Measurements from ENCODE around the gene SLC41A3.

The SLC41A3 gene

GRCh38 chr3:126083913-126084767 is at the start of gene SLC41A3:
TSS of gene SLC41A3 (minus strand) at chr3:126084124. CDS start at chr3:126068219, 15,905 bp downstream.
- DNase-seq: peak; percentile 78

GRCh38 chr3:126133606-126134005 is 49.7 kb upstream of the SLC41A3 start:
- DNase-seq: no peak

- DNase-seq: no peak
Measured at GRCh38 chr3:126132751-126133511, 49.0 kb upstream of the SLC41A3 start.

GRCh38 chr3:126131881-126132750 is 48.2 kb upstream of the SLC41A3 start:
- DNase-seq: no peak

DNA sequence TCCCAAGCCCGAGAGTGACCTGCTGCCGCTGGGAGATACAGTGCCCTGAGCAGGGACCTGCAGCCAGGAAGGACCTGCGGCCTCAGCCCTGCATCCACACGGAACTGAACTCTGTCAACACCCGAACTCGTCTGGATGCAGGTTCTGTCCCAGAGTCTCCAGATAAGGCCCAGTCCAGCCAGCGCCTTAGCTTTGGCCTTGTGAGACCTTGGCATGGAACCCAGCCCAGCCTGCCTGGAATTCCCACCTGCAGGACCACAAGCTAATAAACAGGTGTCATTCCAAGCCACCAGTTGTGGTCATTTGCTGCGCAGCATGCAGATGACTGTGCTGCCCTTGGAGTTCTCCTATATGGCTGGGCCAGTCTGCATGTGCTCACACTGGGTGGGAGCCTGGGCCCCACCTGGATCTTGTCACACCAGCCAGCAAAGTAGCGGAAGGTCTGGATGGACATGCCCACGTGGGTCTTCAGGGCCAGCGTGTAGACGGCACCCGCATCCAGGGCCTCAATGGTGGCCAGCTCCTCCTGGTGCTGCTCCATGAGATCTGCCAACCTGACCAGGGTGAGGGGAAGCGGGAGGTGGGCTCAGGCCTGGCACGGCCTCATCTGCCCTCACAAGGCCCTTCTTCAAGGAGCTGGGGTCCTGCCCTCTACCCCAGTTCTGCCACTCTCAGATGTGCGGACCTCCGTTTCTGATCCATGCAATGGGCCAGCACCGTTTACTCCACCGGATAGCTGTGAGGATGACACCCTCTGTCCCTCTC is 47.2 kb upstream of the SLC41A3 start:
- no peak for DNase-seq

DNA sequence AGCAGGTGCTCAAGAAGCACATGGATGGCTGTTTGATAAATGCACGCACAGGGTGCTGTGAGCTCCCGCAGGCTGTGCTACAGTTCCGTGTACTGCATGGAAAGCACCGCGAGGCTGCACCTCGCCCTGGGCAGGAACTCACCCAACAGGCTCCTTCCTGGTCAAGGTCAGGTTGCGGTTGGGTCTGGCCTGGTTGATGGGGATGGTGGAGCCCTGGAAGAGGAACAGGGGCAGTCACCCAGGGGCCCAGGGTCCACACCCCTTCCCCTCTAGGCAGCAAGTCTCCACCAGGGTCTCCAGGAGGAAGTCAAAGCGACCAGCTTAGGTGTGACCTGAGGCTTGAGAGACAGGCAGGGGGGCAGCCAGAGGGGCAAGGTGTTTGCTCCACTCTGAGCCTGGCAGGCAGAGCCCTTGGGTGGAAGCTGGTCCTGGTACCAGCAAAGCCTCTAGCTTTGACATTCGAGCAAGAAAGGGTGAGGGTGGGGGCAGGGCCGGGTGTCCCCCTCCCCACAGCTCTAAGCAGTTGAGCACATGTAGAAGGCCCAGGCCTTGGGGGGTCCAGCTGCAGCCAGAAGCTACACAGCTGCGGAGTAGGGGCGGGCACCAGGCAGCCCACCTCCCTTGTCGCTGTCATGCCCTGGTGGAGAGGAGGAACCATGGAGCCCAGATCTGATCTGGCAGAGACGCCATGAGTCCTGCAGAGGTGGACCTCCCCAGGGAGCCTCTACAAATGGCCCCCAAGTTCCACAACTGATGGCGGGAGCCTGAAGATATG is 46.3 kb upstream of the SLC41A3 start:
- no peak for DNase-seq

- DNase-seq: no peak
Measured at GRCh38 chr3:126129398-126129891, 45.5 kb upstream of the SLC41A3 start.

- no peak for DNase-seq
Measured at GRCh38 chr3:126128504-126129397, 44.8 kb upstream of the SLC41A3 start.

DNA sequence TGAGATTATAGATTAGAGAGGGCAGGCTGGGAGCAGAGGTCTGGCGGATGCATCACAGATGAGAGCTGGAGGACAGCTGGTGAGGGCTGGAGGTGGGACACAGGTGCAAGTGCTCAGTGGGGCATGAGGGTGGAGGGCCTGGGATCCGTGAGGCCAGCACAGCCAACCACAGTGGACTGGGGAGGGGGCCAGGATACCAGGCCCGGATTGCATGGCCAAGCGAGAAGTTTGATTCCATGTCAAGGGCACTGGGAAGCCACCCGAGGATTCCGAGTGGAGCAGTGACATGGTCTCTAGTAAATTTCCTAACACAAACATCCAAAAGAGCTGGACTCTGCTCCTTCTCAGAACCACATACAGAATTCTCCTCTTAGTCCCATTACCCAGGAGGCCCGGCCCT is 44.0 kb upstream of the SLC41A3 start:
- no peak for DNase-seq

DNA sequence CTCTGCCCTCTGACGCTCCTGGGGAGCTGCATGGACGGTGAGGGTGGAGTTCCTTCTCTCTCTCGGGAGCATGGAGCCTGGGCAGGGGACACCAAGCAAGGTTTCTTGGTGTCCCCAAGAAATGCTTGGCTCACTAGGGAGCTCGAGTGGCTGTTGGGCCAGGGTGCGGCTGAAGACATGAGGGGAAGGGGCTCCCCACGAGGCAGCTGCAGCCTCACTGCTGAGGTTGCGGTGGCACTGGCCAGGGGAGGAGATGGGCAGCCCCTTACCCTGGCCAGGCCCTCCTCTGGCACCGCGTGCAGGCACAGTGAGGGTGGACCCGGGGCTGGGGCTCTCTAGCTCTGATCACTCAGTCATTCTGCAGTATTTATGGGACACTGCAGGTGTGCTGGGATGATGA is 43.5 kb upstream of the SLC41A3 start:
- no peak for DNase-seq

DNA sequence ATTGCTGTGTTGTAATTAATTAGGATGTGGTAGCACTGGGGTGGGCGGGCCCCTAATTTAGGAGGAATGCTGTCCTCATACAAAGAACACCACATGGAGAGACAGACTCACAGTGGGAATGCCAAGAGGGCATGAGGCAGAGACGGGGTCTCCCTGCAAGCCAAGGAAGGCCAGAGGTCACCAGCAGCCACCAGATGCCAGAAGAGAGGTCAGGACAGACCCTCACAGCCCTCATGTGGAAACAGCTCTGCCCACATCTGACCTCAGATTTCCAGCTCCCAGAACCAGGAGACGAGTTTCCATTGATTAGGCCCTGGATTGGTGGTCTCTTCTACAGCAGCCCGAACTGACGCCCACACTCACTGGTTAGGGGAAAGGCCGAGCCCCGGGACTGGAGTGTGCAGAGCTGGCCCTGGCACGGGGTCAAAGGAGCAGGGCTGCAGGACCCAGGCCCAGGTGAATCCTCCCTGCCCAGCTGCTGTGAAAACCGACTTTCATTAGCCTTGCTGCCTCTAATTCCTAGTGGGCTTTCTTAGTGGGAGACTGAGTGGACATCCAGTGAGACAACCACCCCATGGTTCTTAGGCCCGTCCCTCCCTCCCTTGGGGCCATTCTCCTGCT is 43.0 kb upstream of the SLC41A3 start:
- no peak for DNase-seq

DNA sequence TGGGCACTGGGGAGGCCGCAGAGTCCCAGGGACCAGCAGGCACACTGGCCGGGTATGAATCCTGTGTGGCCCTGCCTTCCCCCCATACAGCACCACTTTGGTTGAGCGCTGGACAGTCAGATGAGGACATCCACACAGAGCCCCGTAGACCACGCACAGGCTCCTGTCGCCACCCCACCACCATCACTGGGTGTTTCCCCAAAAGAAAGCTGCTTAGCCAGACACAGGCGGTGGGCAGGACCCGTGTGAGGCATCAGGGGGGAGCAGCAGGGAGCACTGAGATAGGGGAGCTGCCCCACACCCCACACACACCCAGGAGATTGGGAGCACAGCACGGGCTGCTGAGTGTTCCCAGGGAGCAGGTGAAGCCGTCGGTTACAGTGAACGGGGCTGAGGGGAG is 42.4 kb upstream of the SLC41A3 start:
- no peak for DNase-seq

- DNase-seq: no peak
Measured at GRCh38 chr3:126125781-126126251, 41.9 kb upstream of the SLC41A3 start.

DNA sequence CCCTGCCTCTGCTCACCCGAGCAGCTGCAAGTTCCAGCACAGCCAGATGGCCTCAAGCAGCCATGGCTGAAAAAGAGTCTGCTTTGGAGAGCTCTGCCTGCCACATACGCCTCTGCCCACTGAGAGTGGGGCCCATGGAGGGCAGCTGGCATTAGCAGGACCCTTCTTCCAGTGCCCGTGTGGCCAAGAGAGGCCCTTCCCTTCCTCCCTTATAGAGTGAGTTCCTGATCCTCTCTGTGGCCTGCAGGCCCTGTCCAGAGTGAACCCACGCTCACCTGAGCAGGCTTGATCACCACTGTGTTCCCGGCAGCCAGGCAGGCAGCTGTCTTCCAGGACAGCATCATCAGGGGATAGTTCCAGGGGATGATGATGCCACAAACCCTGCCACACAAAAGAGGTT is 41.4 kb upstream of the SLC41A3 start:
- no peak for DNase-seq

- DNase-seq: no peak
Measured at GRCh38 chr3:126124896-126125295, 41.0 kb upstream of the SLC41A3 start.

DNA sequence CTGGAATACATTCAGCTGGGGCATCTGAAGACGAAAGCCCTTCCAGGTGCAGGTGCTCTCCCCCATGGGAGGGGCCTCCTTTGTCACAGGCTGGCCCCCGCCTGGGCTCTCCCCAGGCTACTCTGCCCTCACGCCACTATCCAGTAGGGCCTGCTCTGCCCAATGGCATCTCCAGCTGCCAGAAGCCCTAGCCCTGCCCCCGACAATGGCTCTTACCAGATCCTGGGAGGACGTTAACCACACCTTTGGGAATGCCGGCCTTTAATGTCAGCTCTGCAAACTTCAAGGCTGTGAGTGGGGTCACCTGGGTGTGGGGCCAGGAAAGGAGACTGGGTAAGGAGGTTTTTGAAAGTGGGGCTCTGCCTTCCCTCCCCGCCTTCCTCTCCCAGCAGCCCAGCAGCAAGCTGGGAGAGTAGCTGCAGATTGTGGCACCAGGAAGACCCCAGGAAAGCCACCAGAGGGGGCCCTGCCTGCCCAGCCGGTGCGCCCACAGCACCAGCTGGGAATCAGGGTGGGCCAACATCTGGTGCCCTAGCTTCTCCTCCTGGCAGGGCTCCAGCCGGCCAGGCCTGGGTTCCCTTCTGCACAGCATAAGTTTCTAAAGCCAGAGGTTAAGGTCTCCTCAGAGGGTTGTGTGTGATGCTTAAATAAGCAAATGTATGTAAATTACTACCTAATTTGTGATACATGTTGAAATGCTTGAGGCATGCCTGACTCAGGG is 40.4 kb upstream of the SLC41A3 start:
- DNase-seq: no peak

DNA sequence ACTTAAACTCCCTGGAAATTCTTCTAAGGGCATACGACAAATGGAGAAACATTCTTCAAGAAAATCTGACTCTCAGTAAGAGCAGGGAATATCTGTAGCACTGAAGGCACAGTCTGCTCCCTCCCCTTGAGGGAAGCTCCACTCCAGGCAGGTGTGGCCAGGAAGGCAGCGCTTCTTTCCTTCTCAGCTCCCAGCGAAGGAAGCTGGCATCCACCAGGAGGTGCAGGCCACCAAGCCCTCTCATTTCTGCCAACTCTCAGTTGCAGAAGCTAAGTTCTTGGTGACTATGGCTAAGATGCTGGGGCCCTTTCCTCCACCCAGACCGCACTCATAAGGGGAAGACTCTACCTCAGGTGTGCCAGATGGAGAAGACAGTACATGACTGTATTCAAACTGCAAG is 37.7 kb upstream of the SLC41A3 start:
- no peak for DNase-seq

DNA sequence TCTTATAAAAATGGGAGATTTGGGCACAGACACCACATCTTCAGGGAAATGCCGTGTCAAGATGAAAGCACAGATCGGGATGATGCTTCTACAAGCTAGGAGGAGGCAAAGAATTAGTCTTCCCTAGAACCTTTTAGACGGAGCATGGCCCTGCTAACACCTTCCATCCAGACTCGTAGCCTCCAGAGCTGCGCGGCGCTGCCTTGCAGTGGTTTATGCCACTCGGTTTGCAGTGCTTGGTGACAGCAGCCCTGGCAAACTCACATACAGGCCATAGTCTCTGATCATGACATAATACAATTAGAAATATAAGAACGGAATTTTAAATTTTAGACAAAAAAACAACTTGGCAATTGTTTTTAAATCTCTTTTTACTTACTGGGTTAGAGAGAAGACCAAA is 37.1 kb upstream of the SLC41A3 start:
- DNase-seq: no peak

DNA sequence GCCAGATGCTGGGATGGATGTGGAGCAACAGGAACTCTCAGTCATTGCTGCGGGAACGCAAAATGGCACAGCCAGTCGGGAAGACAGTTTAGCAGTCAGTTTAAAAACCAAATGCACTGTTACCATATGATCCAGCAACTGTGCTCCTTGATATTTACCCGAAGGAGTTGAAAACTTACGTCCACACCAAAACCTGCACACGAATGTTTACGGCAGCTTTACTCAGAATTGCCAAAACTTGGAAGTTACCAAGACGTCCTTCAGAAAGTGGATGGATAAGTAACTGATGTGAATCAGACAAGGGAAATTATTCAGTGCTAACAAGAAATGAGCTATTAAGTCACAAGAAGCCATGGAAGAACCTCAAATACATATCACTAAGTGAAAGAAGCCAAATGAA is 36.1 kb upstream of the SLC41A3 start:
- no peak for DNase-seq
